Keratinocyte (primary cell): Measurements from ENCODE around the gene C19orf25. TPM values are rescaled to one million over a fixed set of nuclear protein-coding genes. Genes with fewer than 3 reads are reported as not detected.
"Not testable (repeated sequence)": the region's sequence is repeated elsewhere in the genome, so short reads cannot be mapped to it uniquely, and the experiment has no call there.

Experiments used
- DNase-seq: peaks from one replicate; pipeline ENCODE4 v3.0.0-alpha.2; 2011; ENCODE audit warnings: low read depth, missing footprints, low spot score
- FAIRE-seq: peaks from 2 replicates; lab custom pipeline; 2011; peaks lifted over from hg19 to GRCh38; lab: Jason Lieb, UNC
- H2AFZ ChIP-seq: 2 replicates; pipeline ENCODE4 v1.6.0; 2012; ENCODE audit warnings: low read length, control low read depth, inconsistent platforms; ENCODE audit not compliant: control insufficient read depth
- H3K27ac ChIP-seq: 2 replicates; pipeline ENCODE4 v1.5.1; 2011; ENCODE audit warnings: low read length; ENCODE audit not compliant: control insufficient read depth, insufficient read depth
- H3K27me3 ChIP-seq: 3 replicates; pipeline ENCODE4 v1.6.0; 2011; ENCODE audit warnings: low read length; ENCODE audit not compliant: control insufficient read depth, insufficient read depth; ENCODE audit errors: extremely low read depth
- H3K36me3 ChIP-seq, 2 experiments: 2 replicates in 1 of 2; 3 replicates in 1 of 2; pipeline ENCODE4 v1.5.1; 2011; ENCODE audit warnings: low read length in 2 of 2, mild to moderate bottlenecking in 1 of 2; ENCODE audit not compliant: control insufficient read depth in 2 of 2, insufficient read depth in 2 of 2; ENCODE audit errors: extremely low read depth in 1 of 2
- H3K4me1 ChIP-seq: 3 replicates; pipeline ENCODE4 v1.5.1; 2011; ENCODE audit warnings: low read length; ENCODE audit not compliant: control insufficient read depth, insufficient read depth; ENCODE audit errors: extremely low read depth
- H3K4me2 ChIP-seq: 3 replicates; pipeline ENCODE4 v1.6.0; 2011; ENCODE audit warnings: low read depth, low read length; ENCODE audit not compliant: control insufficient read depth, insufficient read depth; ENCODE audit errors: extremely low read depth
- H3K4me3 ChIP-seq, 3 experiments: fragments of 200-600 bp in 1 of 3; sonication (generic) in 1 of 3; 2 replicates in 2 of 3; 3 replicates in 1 of 3; pipeline ENCODE4 v1.5.1; 2011 to 2016; ENCODE audit warnings: low read length in 3 of 3, mild to moderate bottlenecking in 3 of 3, control low read depth in 2 of 3, inconsistent platforms in 1 of 3, low read depth in 1 of 3, mixed read lengths in 1 of 3, mixed run types in 1 of 3, moderate library complexity in 1 of 3; ENCODE audit not compliant: control insufficient read depth in 2 of 3, insufficient read depth in 2 of 3; ENCODE audit errors: extremely low read depth in 1 of 3
- H3K79me2 ChIP-seq: 2 replicates; pipeline ENCODE4 v1.6.0; 2012; ENCODE audit warnings: low read length; ENCODE audit not compliant: control insufficient read depth, insufficient read depth
- H3K9ac ChIP-seq: 3 replicates; pipeline ENCODE4 v1.6.0; 2011; ENCODE audit warnings: low read length; ENCODE audit not compliant: control insufficient read depth, insufficient read depth; ENCODE audit errors: extremely low read depth
- H3K9me1 ChIP-seq: 3 replicates; pipeline ENCODE4 v1.6.0; 2011; ENCODE audit warnings: low read length; ENCODE audit not compliant: control insufficient read depth, insufficient read depth; ENCODE audit errors: extremely low read depth
- H3K9me3 ChIP-seq: 2 replicates; pipeline ENCODE4 v1.5.1; 2012; ENCODE audit warnings: low read depth, low read length; ENCODE audit not compliant: control insufficient read depth
- H4K20me1 ChIP-seq: 3 replicates; pipeline ENCODE4 v1.6.0; 2011; ENCODE audit warnings: low read length; ENCODE audit not compliant: control insufficient read depth, insufficient read depth; ENCODE audit errors: extremely low read depth
- CTCF ChIP-seq, 3 experiments: IDR thresholded peaks in 1 of 3; conservative IDR thresholded peaks in 1 of 3; optimal IDR thresholded peaks in 1 of 3; 2 replicates in 2 of 3; 3 replicates in 1 of 3; pipeline versions ENCODE3 to v1.5.1; 2011; ENCODE audit warnings: low read length in 3 of 3, mild to moderate bottlenecking in 3 of 3, moderate library complexity in 2 of 3, control low read depth in 1 of 3, inconsistent platforms in 1 of 3; ENCODE audit not compliant: insufficient read depth in 2 of 3; ENCODE audit errors: extremely low read depth in 1 of 3
- EZH2 ChIP-seq: IDR thresholded peaks from one replicate; pipeline ENCODE4 v1.6.1; 2012; ENCODE audit warnings: inconsistent platforms, mild to moderate bottlenecking, low read length, moderate library complexity
- dilution Hi-C: fragments of 300-500 bp; cut with MboI; formaldehyde crosslinking; loops from one replicate; pipeline ENCODE4 v1.7.0; 2020; ENCODE audit warnings: low sequenced_read_pairs; ENCODE audit not compliant: extremely low pct_ligation_motif_present
- polyA plus RNA-seq, 5 experiments: library from polyadenylated mRNA; depleted of rRNA in 3 of 5; stranded (reverse) in 3 of 5; stranded (forward) in 1 of 5; unstranded in 1 of 5; fragments of >200 nt; gene quantifications; 1 replicate in 1 of 5; 2 replicates in 3 of 5; 3 replicates in 1 of 5; pipeline versions ENCODE4 v1.2.1 to v1.2.3, GENCODE V29; 2011 to 2012; ENCODE audit warnings: missing spikeins in 2 of 5, low read depth in 1 of 5, low replicate concordance in 1 of 5

C19orf25 gene
- polyA plus RNA-seq, 1 donor (not counting 4 experiments of a cell fraction or from before 2014, with no cell fraction given): 11.2 TPM

GRCh38 chr19:1521636-1522035, 42.6 kb upstream of the C19orf25 start:
- H3K4me1 ChIP-seq: no peaks in the 10 kb centered on the region

GRCh38 chr19:1520203-1520780, 41.3 kb upstream of the C19orf25 start:
- FAIRE-seq (no peak), DNase-seq (no peak)
- H3K79me2 ChIP-seq: no peaks in the 10 kb centered on the region
- no peaks in the 10 kb centered on the region for H3K9me1 ChIP-seq
- dilution Hi-C loops: no loop called here
- no peak overlapping the region for H3K27ac ChIP-seq
- no peaks in the 10 kb centered on the region for H3K4me1 ChIP-seq
- TF ChIP-seq EZH2 (no peak), CTCF (optimal IDR thresholded peaks at IDR 0.05 in 1 of 3, IDR thresholded peaks at IDR 0.05 in 1 of 3, conservative IDR thresholded peaks at IDR 0.05 in 1 of 3; ENCODE audit: extremely low read depth in 1 of 3, insufficient read depth in 2 of 3, low read length in 3 of 3) (no peak)
- H3K9ac ChIP-seq: no peak overlapping the region
- H3K9me3 ChIP-seq: no peaks in the 10 kb centered on the region
- H2AFZ ChIP-seq: no peak overlapping the region
- peaks cover 27% of the 10 kb centered on the region for H3K27me3 ChIP-seq
- peaks cover 2% of the 10 kb centered on the region for H4K20me1 ChIP-seq
- no peaks in the 10 kb centered on the region for H3K36me3 ChIP-seq
- no peak overlapping the region for H3K4me3 ChIP-seq
- no peak overlapping the region for H3K4me2 ChIP-seq

More at GRCh38 chr19:1521636-1522035, 42.6 kb upstream of the C19orf25 start:
- TF ChIP-seq EZH2 (no peak), CTCF (optimal IDR thresholded peaks at IDR 0.05 in 1 of 3, IDR thresholded peaks at IDR 0.05 in 1 of 3, conservative IDR thresholded peaks at IDR 0.05 in 1 of 3; ENCODE audit: extremely low read depth in 1 of 3, insufficient read depth in 2 of 3, low read length in 3 of 3) (no peak)
- Histone ChIP-seq H3K27ac (no peak overlapping the region), H3K36me3 (no peaks in the 10 kb centered on the region), H3K9me1 (no peaks in the 10 kb centered on the region), H3K9me3 (no peaks in the 10 kb centered on the region), H3K4me2 (no peak overlapping the region), H3K4me3 (no peak overlapping the region), H2AFZ (no peak overlapping the region), H3K9ac (no peak overlapping the region), H3K27me3 (peaks cover 37% of the 10 kb centered on the region), H4K20me1 (peaks cover 2% of the 10 kb centered on the region), H3K79me2 (no peaks in the 10 kb centered on the region)
- dilution Hi-C loops: no loop called here
- FAIRE-seq: no peak
- DNase-seq: no peak

- peaks cover 22% of the 10 kb centered on the region for H3K27me3 ChIP-seq
- H3K9ac ChIP-seq, H3K27ac ChIP-seq, H3K4me3 ChIP-seq, H3K9me1 ChIP-seq, H2AFZ ChIP-seq, DNase-seq, H3K4me2 ChIP-seq, dilution Hi-C loops, H3K4me1 ChIP-seq, H3K36me3 ChIP-seq, H3K9me3 ChIP-seq, H4K20me1 ChIP-seq, H3K79me2 ChIP-seq, FAIRE-seq: not testable (repeated sequence)
These were observed 40.8 kb upstream of the C19orf25 start for GRCh38 chr19:1519802-1520201.
